K562 (cell line): ENCODE results near the gene EML2. TPM values are rescaled to one million over a fixed set of nuclear protein-coding genes. Genes with fewer than 3 reads are reported as not detected.

ENCODE experiments used
- BRD4 ChIP-seq: fragments of 200-600 bp; sonication (generic); IDR thresholded peaks from 2 replicates; pipeline ENCODE4 v1.6.1; 2017; ENCODE audit warnings: inconsistent platforms
- EP400 ChIP-seq: fragments of 450-650 bp; IDR thresholded peaks from 2 replicates; pipeline ENCODE4 v1.6.1; 2017; ENCODE audit warnings: antibody characterized with exemption, mild to moderate bottlenecking, moderate library complexity
- ETV1 ChIP-seq: fragments of 450-650 bp; conservative IDR thresholded peaks from 2 replicates; pipeline ENCODE4 v1.6.1; 2016; ENCODE audit warnings: missing genetic modification characterization, control low read depth, low read depth, missing compliant biosample characterization
- FOXA3 ChIP-seq, 2 experiments: fragments of 450-650 bp in 1 of 2; sonication (generic) in 1 of 2; formaldehyde crosslinking; IDR thresholded peaks in 1 of 2; conservative IDR thresholded peaks in 1 of 2; 2 replicates each; pipeline versions ENCODE4 v1.4.0 to v1.8.0; 2020 to 2022; ENCODE audit warnings: mild to moderate bottlenecking in 2 of 2, missing genetic modification reagents in 1 of 2
- HDAC3 ChIP-seq: fragments of 450-650 bp; IDR thresholded peaks from 2 replicates; pipeline ENCODE4 v1.6.1; 2018; ENCODE audit warnings: borderline replicate concordance, mild to moderate bottlenecking, moderate library complexity; ENCODE audit not compliant: partially characterized antibody
- MEF2D ChIP-seq: conservative IDR thresholded peaks from 2 replicates; pipeline ENCODE4 v1.6.1; 2016; ENCODE audit warnings: low read depth, missing genetic modification characterization, missing compliant biosample characterization
- NEUROD1 ChIP-seq: fragments of 150-350 bp; IDR thresholded peaks from 2 replicates; pipeline ENCODE4 v1.6.1; 2014; ENCODE audit warnings: borderline replicate concordance, low read length, low read depth; ENCODE audit not compliant: partially characterized antibody
- NFXL1 ChIP-seq: fragments of 450-650 bp; formaldehyde crosslinking; IDR thresholded peaks from 2 replicates; pipeline ENCODE4 v1.4.0; 2021; ENCODE audit warnings: mild to moderate bottlenecking
- RFX7 ChIP-seq: fragments of 250-450 bp; sonication (Bioruptor Pico); IDR thresholded peaks from 2 replicates; pipeline ENCODE4 v1.5.1; 2021; ENCODE audit warnings: mild to moderate bottlenecking
- SMARCB1 ChIP-seq: IDR thresholded peaks from 2 replicates; pipeline ENCODE4 v1.6.1; 2011; ENCODE audit warnings: improper control_type of control experiment, low read depth; ENCODE audit not compliant: insufficient read length
- SNIP1 ChIP-seq: fragments of 450-650 bp; IDR thresholded peaks from 2 replicates; pipeline ENCODE4 v1.7.1; 2017; ENCODE audit warnings: low read depth, mild to moderate bottlenecking
- SUPT5H ChIP-seq: fragments of 450-650 bp; IDR thresholded peaks from 2 replicates; pipeline ENCODE4 v1.6.1; 2016
- ZNF174 ChIP-seq: fragments of 250-450 bp; sonication (Bioruptor Pico); IDR thresholded peaks from 2 replicates; pipeline ENCODE4 v1.4.0; 2020; ENCODE audit warnings: mild to moderate bottlenecking
- ZNF23 ChIP-seq: fragments of 250-450 bp; sonication (Bioruptor Pico); IDR thresholded peaks from 2 replicates; pipeline ENCODE4 v1.4.0; 2020; ENCODE audit warnings: mild to moderate bottlenecking
- ZNF347 ChIP-seq: fragments of 450-650 bp; formaldehyde crosslinking; IDR thresholded peaks from 2 replicates; pipeline ENCODE4 v1.4.0; 2020; ENCODE audit warnings: low read depth, mild to moderate bottlenecking, moderate library complexity
- ZNF384 ChIP-seq: IDR thresholded peaks from 2 replicates; pipeline ENCODE4 v1.6.1; 2012; ENCODE audit warnings: low read depth, low read length, improper control_type of control experiment
- ZNF699 ChIP-seq: fragments of 250-450 bp; sonication (Bioruptor Pico); IDR thresholded peaks from 2 replicates; pipeline ENCODE4 v1.8.0; 2021; ENCODE audit warnings: mild to moderate bottlenecking, moderate library complexity; ENCODE audit not compliant: insufficient replicate concordance
- ZNF717 ChIP-seq: fragments of 250-450 bp; sonication (Bioruptor Pico); IDR thresholded peaks from 2 replicates; pipeline ENCODE4 v1.5.0; 2021
- polyA plus RNA-seq, 8 experiments: library from polyadenylated mRNA; depleted of rRNA in 4 of 8; stranded (reverse) in 5 of 8; unstranded in 3 of 8; fragments of >200 nt; fragmentation: Nextera tagmentation in 2 of 8; fragmentation: Illumina TruSeq in 1 of 8; extraction: Ambion mirVana in 2 of 8; extraction: Trizol in 1 of 8; gene quantifications; 2 replicates each; pipeline versions ENCODE4 v1.2.1 to v1.2.3, GENCODE V29; 2011 to 2014; ENCODE audit warnings: inconsistent platforms in 1 of 8, missing spikeins in 1 of 8
- total RNA-seq, 7 experiments: library from RNA; depleted of rRNA in 6 of 7; stranded (reverse); fragments of >200 nt in 6 of 7; fragmentation: Illumina TruSeq in 2 of 7; extraction: Trizol in 2 of 7; gene quantifications; 2 replicates each; pipeline versions ENCODE4 v1.2.1 to v1.2.3, GENCODE V29; 2011 to 2021; ENCODE audit warnings: low replicate concordance in 1 of 7
- TF ChIP-seq, protein P1 (sequence below): fragments of 450-650 bp; IDR thresholded peaks from 2 replicates; pipeline ENCODE4 v1.6.1; 2016; ENCODE audit warnings: borderline replicate concordance
- TF ChIP-seq, protein P2 (sequence below): sonication (generic); formaldehyde crosslinking; IDR thresholded peaks from 2 replicates; pipeline ENCODE4 v1.8.0; 2023; ENCODE audit warnings: mild to moderate bottlenecking, missing genetic modification reagents
- TF ChIP-seq, protein P3 (sequence below): sonication (generic); formaldehyde crosslinking; IDR thresholded peaks from 2 replicates; pipeline ENCODE4 v1.8.1; 2023; ENCODE audit warnings: mild to moderate bottlenecking, missing genetic modification reagents

Gene EML2
- total and polyA plus RNA-seq, 9 of the 15 experiments (the other 6 are each of a cell fraction or from before 2014, with no cell fraction given), result 2.6 to 69.6 (median 24.8) TPM

DNA sequence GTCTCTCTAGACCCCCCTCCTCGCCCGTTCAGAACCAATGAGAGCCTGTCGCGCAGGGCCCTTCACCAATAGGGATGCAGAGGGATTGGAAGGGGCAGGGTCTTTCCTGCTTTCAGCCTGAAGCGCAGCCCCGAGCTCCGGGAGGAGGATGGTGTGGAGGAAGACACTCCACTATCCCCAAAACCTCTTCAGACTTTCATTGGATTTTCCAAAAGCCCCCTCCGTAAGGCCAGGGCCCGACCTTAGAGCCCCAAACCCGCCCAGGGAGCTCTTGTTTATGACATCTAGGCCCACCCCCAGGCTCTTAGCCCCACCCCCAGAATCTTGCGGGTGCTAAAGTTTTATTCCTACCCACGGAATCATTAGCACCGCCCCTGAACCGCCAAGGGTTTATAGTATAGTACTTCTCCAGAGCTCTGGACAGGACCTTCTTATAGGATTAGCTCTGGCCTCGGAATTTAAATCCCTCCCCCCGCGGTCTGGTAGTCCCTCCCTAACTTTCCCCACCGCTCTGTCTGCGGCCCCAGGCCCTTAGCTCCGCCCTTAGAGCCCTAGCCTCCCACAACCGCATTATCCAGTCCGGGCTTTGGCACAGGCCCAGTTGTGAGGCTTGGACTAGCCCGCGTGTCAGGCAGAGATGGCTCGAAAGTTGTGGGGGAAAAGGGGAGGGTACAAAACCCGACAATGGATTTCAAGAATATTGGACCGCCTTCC, 6.6 kb upstream of the EML2 start (continued):
- TF ChIP-seq, protein P1, sequence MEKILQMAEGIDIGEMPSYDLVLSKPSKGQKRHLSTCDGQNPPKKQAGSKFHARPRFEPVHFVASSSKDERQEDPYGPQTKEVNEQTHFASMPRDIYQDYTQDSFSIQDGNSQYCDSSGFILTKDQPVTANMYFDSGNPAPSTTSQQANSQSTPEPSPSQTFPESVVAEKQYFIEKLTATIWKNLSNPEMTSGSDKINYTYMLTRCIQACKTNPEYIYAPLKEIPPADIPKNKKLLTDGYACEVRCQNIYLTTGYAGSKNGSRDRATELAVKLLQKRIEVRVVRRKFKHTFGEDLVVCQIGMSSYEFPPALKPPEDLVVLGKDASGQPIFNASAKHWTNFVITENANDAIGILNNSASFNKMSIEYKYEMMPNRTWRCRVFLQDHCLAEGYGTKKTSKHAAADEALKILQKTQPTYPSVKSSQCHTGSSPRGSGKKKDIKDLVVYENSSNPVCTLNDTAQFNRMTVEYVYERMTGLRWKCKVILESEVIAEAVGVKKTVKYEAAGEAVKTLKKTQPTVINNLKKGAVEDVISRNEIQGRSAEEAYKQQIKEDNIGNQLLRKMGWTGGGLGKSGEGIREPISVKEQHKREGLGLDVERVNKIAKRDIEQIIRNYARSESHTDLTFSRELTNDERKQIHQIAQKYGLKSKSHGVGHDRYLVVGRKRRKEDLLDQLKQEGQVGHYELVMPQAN, result no peak
- TF ChIP-seq MEF2D (tag) (no peak), EP400 (peak; percentile 88), ZNF174 (CRISPR knock-in tag) (no peak), HDAC3 (peak; percentile 97), SUPT5H (no peak), ZNF699 (no peak), ZNF23 (no peak), NFXL1 (CRISPR knock-in tag) (no peak), ZNF347 (CRISPR knock-in tag) (no peak), SMARCB1 (no peak), FOXA3 (CRISPR knock-in tag; conservative IDR thresholded peaks at IDR 0.05 in 1 of 2, IDR thresholded peaks at IDR 0.05 in 1 of 2) (no peak), BRD4 (no peak), SNIP1 (no peak), ETV1 (tag) (0 out of 2 replicates have a peak, but pooled peaks have one; percentile 10), ZNF384 (no peak), ZNF717 (no peak), RFX7 (CRISPR knock-in tag) (no peak), NEUROD1 (peak; percentile 100)
- TF ChIP-seq, protein P2, sequence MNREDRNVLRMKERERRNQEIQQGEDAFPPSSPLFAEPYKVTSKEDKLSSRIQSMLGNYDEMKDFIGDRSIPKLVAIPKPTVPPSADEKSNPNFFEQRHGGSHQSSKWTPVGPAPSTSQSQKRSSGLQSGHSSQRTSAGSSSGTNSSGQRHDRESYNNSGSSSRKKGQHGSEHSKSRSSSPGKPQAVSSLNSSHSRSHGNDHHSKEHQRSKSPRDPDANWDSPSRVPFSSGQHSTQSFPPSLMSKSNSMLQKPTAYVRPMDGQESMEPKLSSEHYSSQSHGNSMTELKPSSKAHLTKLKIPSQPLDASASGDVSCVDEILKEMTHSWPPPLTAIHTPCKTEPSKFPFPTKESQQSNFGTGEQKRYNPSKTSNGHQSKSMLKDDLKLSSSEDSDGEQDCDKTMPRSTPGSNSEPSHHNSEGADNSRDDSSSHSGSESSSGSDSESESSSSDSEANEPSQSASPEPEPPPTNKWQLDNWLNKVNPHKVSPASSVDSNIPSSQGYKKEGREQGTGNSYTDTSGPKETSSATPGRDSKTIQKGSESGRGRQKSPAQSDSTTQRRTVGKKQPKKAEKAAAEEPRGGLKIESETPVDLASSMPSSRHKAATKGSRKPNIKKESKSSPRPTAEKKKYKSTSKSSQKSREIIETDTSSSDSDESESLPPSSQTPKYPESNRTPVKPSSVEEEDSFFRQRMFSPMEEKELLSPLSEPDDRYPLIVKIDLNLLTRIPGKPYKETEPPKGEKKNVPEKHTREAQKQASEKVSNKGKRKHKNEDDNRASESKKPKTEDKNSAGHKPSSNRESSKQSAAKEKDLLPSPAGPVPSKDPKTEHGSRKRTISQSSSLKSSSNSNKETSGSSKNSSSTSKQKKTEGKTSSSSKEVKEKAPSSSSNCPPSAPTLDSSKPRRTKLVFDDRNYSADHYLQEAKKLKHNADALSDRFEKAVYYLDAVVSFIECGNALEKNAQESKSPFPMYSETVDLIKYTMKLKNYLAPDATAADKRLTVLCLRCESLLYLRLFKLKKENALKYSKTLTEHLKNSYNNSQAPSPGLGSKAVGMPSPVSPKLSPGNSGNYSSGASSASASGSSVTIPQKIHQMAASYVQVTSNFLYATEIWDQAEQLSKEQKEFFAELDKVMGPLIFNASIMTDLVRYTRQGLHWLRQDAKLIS (CRISPR knock-in tag), result no peak
- TF ChIP-seq, protein P3, sequence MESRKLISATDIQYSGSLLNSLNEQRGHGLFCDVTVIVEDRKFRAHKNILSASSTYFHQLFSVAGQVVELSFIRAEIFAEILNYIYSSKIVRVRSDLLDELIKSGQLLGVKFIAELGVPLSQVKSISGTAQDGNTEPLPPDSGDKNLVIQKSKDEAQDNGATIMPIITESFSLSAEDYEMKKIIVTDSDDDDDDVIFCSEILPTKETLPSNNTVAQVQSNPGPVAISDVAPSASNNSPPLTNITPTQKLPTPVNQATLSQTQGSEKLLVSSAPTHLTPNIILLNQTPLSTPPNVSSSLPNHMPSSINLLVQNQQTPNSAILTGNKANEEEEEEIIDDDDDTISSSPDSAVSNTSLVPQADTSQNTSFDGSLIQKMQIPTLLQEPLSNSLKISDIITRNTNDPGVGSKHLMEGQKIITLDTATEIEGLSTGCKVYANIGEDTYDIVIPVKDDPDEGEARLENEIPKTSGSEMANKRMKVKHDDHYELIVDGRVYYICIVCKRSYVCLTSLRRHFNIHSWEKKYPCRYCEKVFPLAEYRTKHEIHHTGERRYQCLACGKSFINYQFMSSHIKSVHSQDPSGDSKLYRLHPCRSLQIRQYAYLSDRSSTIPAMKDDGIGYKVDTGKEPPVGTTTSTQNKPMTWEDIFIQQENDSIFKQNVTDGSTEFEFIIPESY, result peak; percentile 63
